MM.1S (cell line): Measurements from ENCODE around the gene ERCC5.

Experiments used
- DNase-seq: peaks from one replicate; pipeline ENCODE4 v3.0.0-alpha.2; 2015
- H2AFZ ChIP-seq: fragments of 300-600 bp; sonication (generic); 2 replicates; pipeline ENCODE4 v1.6.0; 2016; ENCODE audit warnings: antibody characterized with exemption, low read length
- H3F3A ChIP-seq: fragments of 300-600 bp; sonication (generic); 2 replicates; pipeline ENCODE4 v1.6.1; 2016; ENCODE audit warnings: mild to moderate bottlenecking, antibody characterized with exemption, low read length, moderate library complexity, mixed read lengths; ENCODE audit not compliant: insufficient read depth
- H3K27ac ChIP-seq: fragments of 300-600 bp; sonication (generic); 2 replicates; pipeline ENCODE4 v1.5.1; 2016; ENCODE audit warnings: mild to moderate bottlenecking, low read length
- H3K27me3 ChIP-seq: fragments of 300-600 bp; sonication (generic); replicated peaks from 2 replicates; pipeline ENCODE4 v1.6.0; 2016; ENCODE audit warnings: low read length; ENCODE audit not compliant: insufficient read depth
- H3K36me3 ChIP-seq: fragments of 300-600 bp; sonication (generic); replicated peaks from 2 replicates; pipeline ENCODE4 v1.6.1; 2016; ENCODE audit warnings: mild to moderate bottlenecking, low read length, mixed read lengths; ENCODE audit not compliant: insufficient read depth
- H3K4me1 ChIP-seq: fragments of 300-600 bp; sonication (generic); 2 replicates; pipeline ENCODE4 v1.6.1; 2016; ENCODE audit warnings: low read length, mixed read lengths
- H3K4me2 ChIP-seq: fragments of 300-600 bp; sonication (generic); 2 replicates; pipeline ENCODE4 v1.6.0; 2016; ENCODE audit warnings: low read depth, low read length
- H3K4me3 ChIP-seq: fragments of 300-600 bp; sonication (generic); 2 replicates; pipeline ENCODE4 v1.5.1; 2016; ENCODE audit warnings: low read length, mixed read lengths
- H3K79me2 ChIP-seq: fragments of 300-600 bp; sonication (generic); 2 replicates; pipeline ENCODE4 v1.6.1; 2016; ENCODE audit warnings: mixed run types, low read length, mixed read lengths
- H3K9ac ChIP-seq: fragments of 300-600 bp; sonication (generic); 2 replicates; pipeline ENCODE4 v1.6.1; 2016; ENCODE audit warnings: low read length, mixed read lengths
- H3K9me2 ChIP-seq: fragments of 300-600 bp; sonication (generic); replicated peaks from 2 replicates; pipeline ENCODE4 v1.6.1; 2016; ENCODE audit warnings: mild to moderate bottlenecking, low read length, mixed read lengths; ENCODE audit not compliant: insufficient read depth
- H3K9me3 ChIP-seq: fragments of 300-600 bp; sonication (generic); replicated peaks from 2 replicates; pipeline ENCODE4 v1.6.1; 2016; ENCODE audit warnings: mild to moderate bottlenecking, low read length, mixed read lengths; ENCODE audit not compliant: insufficient read depth
- H4K20me1 ChIP-seq: fragments of 300-600 bp; sonication (generic); 2 replicates; pipeline ENCODE4 v1.6.1; 2016; ENCODE audit warnings: mild to moderate bottlenecking, low read length, moderate library complexity, mixed read lengths; ENCODE audit not compliant: insufficient read depth
- EZH2 ChIP-seq: fragments of 300-600 bp; sonication (generic); optimal IDR thresholded peaks from 2 replicates; pipeline ENCODE3; 2017; ENCODE audit warnings: low read depth, mild to moderate bottlenecking, antibody characterized with exemption, low read length, mixed read lengths
- EZH2phosphoT487 ChIP-seq: fragments of 300-600 bp; sonication (generic); IDR thresholded peaks from 2 replicates; pipeline ENCODE4 v1.6.1; 2018; ENCODE audit warnings: antibody characterized with exemption, low read length
- TF ChIP-seq, protein P1 (sequence below): fragments of 300-600 bp; sonication (generic); IDR thresholded peaks from 2 replicates; pipeline ENCODE4 v1.5.1; 2016; ENCODE audit warnings: antibody characterized with exemption, low read length, mixed read lengths

ERCC5 gene

DNA sequence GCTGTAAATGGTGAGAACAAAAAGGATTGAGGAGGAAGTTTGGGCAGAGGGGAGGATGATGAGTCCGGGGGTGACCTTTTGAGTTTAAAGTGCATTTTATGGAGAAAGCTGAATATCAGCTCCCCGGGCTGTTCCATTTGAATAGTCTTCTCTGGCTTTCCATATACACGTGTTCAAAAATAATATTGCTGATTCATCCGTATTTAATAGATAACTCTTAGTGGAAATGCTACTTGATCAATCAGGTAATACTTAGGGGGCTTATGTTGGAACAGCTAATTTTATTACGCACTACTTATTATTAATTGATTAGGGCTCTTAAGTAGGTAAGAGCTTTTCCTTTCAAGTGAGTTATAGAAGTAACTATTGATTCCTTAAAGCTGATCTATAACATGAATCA lies 76.4 kb downstream of the ERCC5 start:
- no peaks in the 10 kb centered on the region for H3K9me2 ChIP-seq
- no peak for TF ChIP-seq EZH2phosphoT487
- TF ChIP-seq, protein P1, sequence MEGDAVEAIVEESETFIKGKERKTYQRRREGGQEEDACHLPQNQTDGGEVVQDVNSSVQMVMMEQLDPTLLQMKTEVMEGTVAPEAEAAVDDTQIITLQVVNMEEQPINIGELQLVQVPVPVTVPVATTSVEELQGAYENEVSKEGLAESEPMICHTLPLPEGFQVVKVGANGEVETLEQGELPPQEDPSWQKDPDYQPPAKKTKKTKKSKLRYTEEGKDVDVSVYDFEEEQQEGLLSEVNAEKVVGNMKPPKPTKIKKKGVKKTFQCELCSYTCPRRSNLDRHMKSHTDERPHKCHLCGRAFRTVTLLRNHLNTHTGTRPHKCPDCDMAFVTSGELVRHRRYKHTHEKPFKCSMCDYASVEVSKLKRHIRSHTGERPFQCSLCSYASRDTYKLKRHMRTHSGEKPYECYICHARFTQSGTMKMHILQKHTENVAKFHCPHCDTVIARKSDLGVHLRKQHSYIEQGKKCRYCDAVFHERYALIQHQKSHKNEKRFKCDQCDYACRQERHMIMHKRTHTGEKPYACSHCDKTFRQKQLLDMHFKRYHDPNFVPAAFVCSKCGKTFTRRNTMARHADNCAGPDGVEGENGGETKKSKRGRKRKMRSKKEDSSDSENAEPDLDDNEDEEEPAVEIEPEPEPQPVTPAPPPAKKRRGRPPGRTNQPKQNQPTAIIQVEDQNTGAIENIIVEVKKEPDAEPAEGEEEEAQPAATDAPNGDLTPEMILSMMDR = no peak
- no peak for TF ChIP-seq EZH2

More for the DNA sequence above, 76.4 kb downstream of the ERCC5 start:
- Histone ChIP-seq H2AFZ (no peak overlapping the region), H3K4me1 (no peaks in the 10 kb centered on the region), H3K4me2 (no peak overlapping the region), H3K27me3 (no peaks in the 10 kb centered on the region), H4K20me1 (no peaks in the 10 kb centered on the region), H3K27ac (no peak overlapping the region), H3K9me3 (no peaks in the 10 kb centered on the region), H3K4me3 (no peak overlapping the region), H3K79me2 (no peaks in the 10 kb centered on the region), H3F3A (no peaks in the 10 kb centered on the region), H3K36me3 (no peaks in the 10 kb centered on the region), H3K9ac (no peak overlapping the region)
- no peak for DNase-seq
